PC-3 (cell line): ENCODE results near the gene KIF5A.

Source experiments
- CTCF ChIP-seq: fragments of 300-600 bp; sonication (generic); conservative IDR thresholded peaks from 2 replicates; pipeline ENCODE4 v1.5.1; 2017; ENCODE audit warnings: antibody characterized with exemption, low read depth, mild to moderate bottlenecking, low read length
- EZH2 ChIP-seq: fragments of 300-600 bp; sonication (generic); IDR thresholded peaks from one replicate; pipeline ENCODE4 v1.6.1; 2017; ENCODE audit warnings: antibody characterized with exemption, mild to moderate bottlenecking, low read length; ENCODE audit not compliant: unreplicated experiment
- EZH2phosphoT487 ChIP-seq: fragments of 300-600 bp; sonication (generic); IDR thresholded peaks from 2 replicates; pipeline ENCODE4 v1.6.1; 2018; ENCODE audit warnings: mild to moderate bottlenecking, antibody characterized with exemption, low read length, borderline replicate concordance

GRCh38 chr12:57518920-57519795 is 30.7 kb upstream of the KIF5A start:
- TF ChIP-seq CTCF, result no peak
- no peak for TF ChIP-seq EZH2
- no peak for TF ChIP-seq EZH2phosphoT487
